ENCODE measurements around the gene KRTAP7-1.
A peak's percentile ranks its signal among the peaks of the same experiment; 100 is the strongest.

KRTAP7-1 gene

GRCh38 chr21:30831194-30831765 lies 1.7 kb upstream of the KRTAP7-1 start:
- H3K36me3 Mint-ChIP-seq (ENCODE audit: low read depth): peaks cover 10% of the 10 kb centered on the region
- peaks cover 3% of the 10 kb centered on the region for H3K27me3 Mint-ChIP-seq (ENCODE audit: low read depth, poor library complexity)
- TF ChIP-seq CTCF (IDR thresholded peaks at IDR 0.05): peak; percentile 66
- no peaks in the 10 kb centered on the region for H3K4me1 Mint-ChIP-seq
- H3K9me3 Mint-ChIP-seq: peaks cover 22% of the 10 kb centered on the region
- DNase-seq: peak; percentile 39
- no peak overlapping the region for H3K27ac Mint-ChIP-seq
- H3K4me3 Mint-ChIP-seq: no peak overlapping the region

- H3K36me3 Mint-ChIP-seq (ENCODE audit: low read depth): peaks cover 4% of the 10 kb centered on the region
Observed at GRCh38 chr21:30818837-30819610, 10.5 kb downstream of the KRTAP7-1 start.

GRCh38 chr21:30813174-30813573 lies 16.4 kb downstream of the KRTAP7-1 start, which contains the start of gene KRTAP8-1:
KRTAP8-1 (minus strand) TSS chr21:30813274; CDS start chr21:30813220, 54 bp downstream.
- TF ChIP-seq CTCF (IDR thresholded peaks at IDR 0.05): no peak
- no peaks in the 10 kb centered on the region for H3K9me3 Mint-ChIP-seq
- DNase-seq: no peak
- no peaks in the 10 kb centered on the region for H3K36me3 Mint-ChIP-seq (ENCODE audit: low read depth)
- H3K4me1 Mint-ChIP-seq: peaks cover 1% of the 10 kb centered on the region
- H3K27me3 Mint-ChIP-seq (ENCODE audit: low read depth, poor library complexity): peaks cover 9% of the 10 kb centered on the region
- H3K27ac Mint-ChIP-seq: no peak within 1 kb of the TSS
- no peak within 1 kb of the TSS for H3K4me3 Mint-ChIP-seq

More at GRCh38 chr21:30818837-30819610, 10.5 kb downstream of the KRTAP7-1 start:
- peaks cover 28% of the 10 kb centered on the region for H3K9me3 Mint-ChIP-seq
- no peak for DNase-seq
- no peak for TF ChIP-seq CTCF (IDR thresholded peaks at IDR 0.05)
- peaks cover 3% of the 10 kb centered on the region for H3K27me3 Mint-ChIP-seq (ENCODE audit: low read depth, poor library complexity)
- H3K4me1 Mint-ChIP-seq: peaks cover 11% of the 10 kb centered on the region
- no peak overlapping the region for H3K4me3 Mint-ChIP-seq
- H3K27ac Mint-ChIP-seq: no peak overlapping the region

- no peaks in the 10 kb centered on the region for H3K9me3 Mint-ChIP-seq
- DNase-seq: no peak
- no peaks in the 10 kb centered on the region for H3K36me3 Mint-ChIP-seq (ENCODE audit: low read depth)
- peaks cover 4% of the 10 kb centered on the region for H3K4me1 Mint-ChIP-seq
- no peak overlapping the region for H3K27ac Mint-ChIP-seq
- H3K4me3 Mint-ChIP-seq: no peak overlapping the region
- peaks cover 2% of the 10 kb centered on the region for H3K27me3 Mint-ChIP-seq (ENCODE audit: low read depth, poor library complexity)
- TF ChIP-seq CTCF (IDR thresholded peaks at IDR 0.05): no peak
Observed at GRCh38 chr21:30800605-30801004, 29.0 kb downstream of the KRTAP7-1 start.

- no peak for TF ChIP-seq CTCF (IDR thresholded peaks at IDR 0.05)
- peaks cover 2% of the 10 kb centered on the region for H3K27me3 Mint-ChIP-seq (ENCODE audit: low read depth, poor library complexity)
- no peaks in the 10 kb centered on the region for H3K36me3 Mint-ChIP-seq (ENCODE audit: low read depth)
- H3K4me3 Mint-ChIP-seq: no peak overlapping the region
- H3K9me3 Mint-ChIP-seq: peaks cover 4% of the 10 kb centered on the region
- H3K4me1 Mint-ChIP-seq: peaks cover 4% of the 10 kb centered on the region
- DNase-seq: no peak
- H3K27ac Mint-ChIP-seq: no peak overlapping the region
Observed at GRCh38 chr21:30793581-30794314, 35.8 kb downstream of the KRTAP7-1 start.

All from nephron progenitor cell (in vitro differentiated cells).